HFF-Myc (cell line): ENCODE measurements around the gene LCN6.
"Not testable (repeated sequence)": the region's sequence is repeated elsewhere in the genome, so short reads cannot be mapped to it uniquely, and the experiment has no call there.

ENCODE experiments used
- DNase-seq: peaks from one replicate; pipeline ENCODE4 v3.0.0-alpha.2; 2011; ENCODE audit warnings: low read depth; ENCODE audit errors: extremely low read depth
- H3K4me3 ChIP-seq: replicated peaks from 2 replicates; pipeline ENCODE4 v1.5.1; 2011; ENCODE audit warnings: low read depth, mild to moderate bottlenecking, control low read depth, low read length
- TF ChIP-seq, protein P1 (sequence below): IDR thresholded peaks from 2 replicates; pipeline ENCODE4 v1.5.1; 2012; ENCODE audit warnings: mild to moderate bottlenecking, low read depth, low read length, control low read depth; ENCODE audit errors: missing control alignments

LCN6 gene

DNA sequence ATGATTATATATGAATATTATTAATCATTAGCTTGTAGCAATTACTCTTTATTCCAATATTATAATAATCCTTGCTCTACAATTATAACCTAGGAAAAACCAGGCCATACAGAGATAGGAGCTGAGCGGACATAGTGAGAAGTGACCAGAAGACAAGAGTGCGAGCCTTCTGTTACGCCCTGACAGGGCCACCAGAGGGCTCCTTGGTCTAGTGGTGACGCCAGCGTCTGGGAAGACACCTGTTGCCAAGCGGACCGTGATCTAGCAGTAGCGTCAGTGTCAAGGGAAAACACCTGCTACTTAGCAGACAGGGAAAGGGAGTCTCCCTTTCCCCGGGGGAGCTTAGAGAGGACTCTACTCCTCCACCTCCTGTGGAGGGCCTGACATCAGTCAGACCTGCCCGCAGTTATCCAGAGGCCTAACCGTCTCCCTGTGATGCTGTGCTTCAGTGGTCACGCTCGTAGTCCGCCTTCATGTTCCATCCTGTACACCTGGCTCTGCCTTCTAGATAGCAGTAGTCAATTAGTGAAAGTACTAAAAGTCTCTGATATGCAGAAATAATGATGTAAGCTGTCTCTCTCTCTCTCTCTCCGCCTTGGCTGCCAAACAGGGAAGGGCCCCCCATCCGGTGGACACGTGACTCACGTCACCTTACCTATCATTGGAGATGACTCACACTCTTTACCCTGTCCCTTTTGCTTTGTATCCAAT is 18.2 kb upstream of the LCN6 start:
- H3K4me3 ChIP-seq, DNase-seq: not testable (repeated sequence)
- TF ChIP-seq, protein P1, sequence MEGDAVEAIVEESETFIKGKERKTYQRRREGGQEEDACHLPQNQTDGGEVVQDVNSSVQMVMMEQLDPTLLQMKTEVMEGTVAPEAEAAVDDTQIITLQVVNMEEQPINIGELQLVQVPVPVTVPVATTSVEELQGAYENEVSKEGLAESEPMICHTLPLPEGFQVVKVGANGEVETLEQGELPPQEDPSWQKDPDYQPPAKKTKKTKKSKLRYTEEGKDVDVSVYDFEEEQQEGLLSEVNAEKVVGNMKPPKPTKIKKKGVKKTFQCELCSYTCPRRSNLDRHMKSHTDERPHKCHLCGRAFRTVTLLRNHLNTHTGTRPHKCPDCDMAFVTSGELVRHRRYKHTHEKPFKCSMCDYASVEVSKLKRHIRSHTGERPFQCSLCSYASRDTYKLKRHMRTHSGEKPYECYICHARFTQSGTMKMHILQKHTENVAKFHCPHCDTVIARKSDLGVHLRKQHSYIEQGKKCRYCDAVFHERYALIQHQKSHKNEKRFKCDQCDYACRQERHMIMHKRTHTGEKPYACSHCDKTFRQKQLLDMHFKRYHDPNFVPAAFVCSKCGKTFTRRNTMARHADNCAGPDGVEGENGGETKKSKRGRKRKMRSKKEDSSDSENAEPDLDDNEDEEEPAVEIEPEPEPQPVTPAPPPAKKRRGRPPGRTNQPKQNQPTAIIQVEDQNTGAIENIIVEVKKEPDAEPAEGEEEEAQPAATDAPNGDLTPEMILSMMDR: peak; percentile 34

DNA sequence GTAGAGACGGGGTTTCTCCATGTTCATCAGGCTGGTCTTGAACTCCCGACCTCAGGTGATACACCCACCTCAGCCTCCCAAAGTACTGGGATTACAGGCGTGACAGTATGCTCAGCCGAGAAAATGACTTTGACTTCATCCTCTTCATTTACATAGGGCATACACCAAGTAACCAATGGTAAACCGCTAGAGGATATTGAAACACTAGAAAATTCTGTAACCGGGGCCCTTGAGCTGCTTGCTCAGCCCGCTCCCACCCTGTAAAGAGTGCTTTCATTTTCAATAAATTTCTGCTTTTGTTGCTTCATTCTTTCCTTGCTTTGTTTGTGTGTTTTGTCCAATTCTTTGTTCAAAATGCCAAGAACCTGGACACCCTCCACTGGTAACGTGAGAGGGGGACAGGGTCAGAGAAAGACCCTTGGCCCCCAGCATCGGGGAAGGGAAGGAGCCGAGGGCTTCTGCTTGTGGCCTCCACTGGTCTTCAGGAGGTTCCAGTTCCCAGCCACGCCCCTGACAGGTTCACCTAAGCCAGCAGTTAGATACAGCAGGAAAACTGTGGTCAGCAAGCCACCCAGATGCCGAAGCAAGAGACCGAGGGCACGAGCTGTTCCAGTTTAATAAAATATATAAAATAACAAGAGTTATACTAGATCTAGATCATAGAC is 17.6 kb upstream of the LCN6 start:
- H3K4me3 ChIP-seq, DNase-seq: not testable (repeated sequence)

DNA sequence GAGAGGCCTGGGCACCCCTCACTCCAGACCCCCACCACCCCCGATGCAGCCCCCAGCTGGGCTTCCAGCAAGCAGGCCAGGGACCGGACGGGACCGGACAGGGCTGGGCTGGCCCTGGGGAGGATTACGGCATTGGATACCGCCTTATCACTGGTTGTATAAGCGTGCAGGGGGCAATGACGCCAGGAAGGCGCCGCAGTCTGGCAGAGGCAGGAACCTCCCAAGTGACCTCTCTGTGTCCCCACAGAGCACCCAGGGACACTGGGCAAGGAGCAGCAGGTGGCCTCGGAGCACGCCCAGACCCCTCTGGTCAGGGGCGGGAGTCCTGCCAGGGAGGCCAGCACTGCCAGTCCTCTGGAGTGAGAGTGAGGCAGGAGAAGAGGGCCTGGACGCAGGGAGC is 16.7 kb upstream of the LCN6 start:
- H3K4me3 ChIP-seq: no peak overlapping the region
- no peak for DNase-seq
- TF ChIP-seq, protein P1: no peak

DNA sequence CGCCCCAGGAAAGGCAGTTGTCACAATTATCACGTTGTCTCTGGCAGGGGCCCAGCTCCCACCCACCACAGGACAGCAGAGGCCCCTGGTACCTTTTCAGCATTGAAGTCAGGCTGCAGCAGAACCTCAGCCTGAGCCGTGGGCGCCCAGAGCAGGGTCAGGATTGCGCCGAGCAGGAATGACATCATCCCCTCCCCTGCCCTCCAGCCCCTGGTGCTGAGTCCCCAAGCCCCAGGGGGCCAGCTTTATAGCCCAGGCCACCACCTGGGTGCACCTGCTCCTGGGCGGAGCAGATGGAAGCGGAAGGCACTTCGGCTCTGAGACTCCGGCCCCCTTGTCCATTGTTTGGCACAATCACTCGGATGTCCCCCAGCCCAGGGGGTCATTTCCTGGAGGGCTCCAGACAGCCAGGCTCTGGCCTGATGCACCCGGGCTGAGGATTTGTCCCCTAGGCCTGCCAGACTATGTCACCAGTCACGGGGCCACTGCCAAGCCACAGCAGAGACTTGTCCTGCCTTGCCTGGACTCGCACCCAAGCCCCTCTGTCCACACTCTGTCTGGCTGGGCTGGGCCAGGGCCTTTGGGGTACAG is 16.1 kb upstream of the LCN6 start, which contains the start of gene LCN15:
Gene LCN15 (minus strand): TSS at position 218 of the 591 bp plus-strand sequence. CDS start 30 bp downstream, at position 188.
- no peak for DNase-seq
- no peak within 1 kb of the TSS for H3K4me3 ChIP-seq
- TF ChIP-seq, protein P1: no peak

DNA sequence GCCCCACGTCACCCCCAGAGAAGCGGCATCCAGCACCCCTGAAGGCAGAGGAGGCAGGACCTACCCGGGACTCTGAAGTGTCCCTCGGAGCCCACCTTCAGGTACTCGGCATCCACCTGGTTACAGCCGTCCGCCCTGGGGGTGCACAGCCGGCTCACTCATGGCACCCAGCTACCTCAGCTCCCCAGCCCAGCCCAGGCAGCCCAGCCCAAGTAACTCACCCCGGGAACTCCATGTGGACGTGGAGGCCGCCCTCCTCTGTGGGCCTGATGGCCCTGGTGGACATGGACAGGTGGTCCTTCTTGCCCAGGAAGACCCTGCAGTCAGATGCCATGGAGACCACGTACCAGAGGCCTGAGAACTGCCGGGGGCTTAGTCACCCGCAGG is 15.3 kb upstream of the LCN6 start:
- no peak overlapping the region for H3K4me3 ChIP-seq
- TF ChIP-seq, protein P1: no peak
- no peak for DNase-seq

- H3K4me3 ChIP-seq: no peak overlapping the region
- TF ChIP-seq, protein P1: no peak
- no peak for DNase-seq
These were observed 14.8 kb upstream of the LCN6 start for GRCh38 chr9:136762915-136763648.
